SK-N-SH (cell line): Measurements from ENCODE around the gene RCAN1.

Experiments used
- CTCF ChIP-seq: fragments of 200-600 bp; sonication (generic); IDR thresholded peaks from 2 replicates; pipeline ENCODE4 v1.6.1; 2017; ENCODE audit warnings: antibody characterized with exemption, mild to moderate bottlenecking, moderate library complexity
- GABPA ChIP-seq: IDR thresholded peaks from 2 replicates; pipeline ENCODE4 v1.4.0; 2012; ENCODE audit warnings: low read depth, mild to moderate bottlenecking
- MAX ChIP-seq: IDR thresholded peaks from 2 replicates; pipeline ENCODE4 v1.4.0; 2012; ENCODE audit warnings: low read depth
- REST ChIP-seq: IDR thresholded peaks from 2 replicates; pipeline ENCODE4 v1.6.1; 2012; ENCODE audit warnings: mild to moderate bottlenecking, low read depth, low read length, moderate library complexity
- TEAD4 ChIP-seq: IDR thresholded peaks from 2 replicates; pipeline ENCODE4 v1.4.0; 2012; ENCODE audit warnings: mild to moderate bottlenecking, borderline replicate concordance; ENCODE audit not compliant: insufficient read depth
- USF2 ChIP-seq: fragments of 150-350 bp; IDR thresholded peaks from 2 replicates; pipeline ENCODE4 v1.6.1; 2017; ENCODE audit warnings: antibody characterized with exemption, low read length, low read depth, borderline replicate concordance

GRCh38 chr21:34545079-34545884 is 69.6 kb downstream of the RCAN1 start:
- TF ChIP-seq USF2 (no peak), MAX (no peak), GABPA (no peak), CTCF (no peak), REST (no peak), TEAD4 (no peak)
